HCEC 1CT (cell line): Measurements from ENCODE around the gene SEPHS2.
"Not testable (repeated sequence)": the region's sequence is repeated elsewhere in the genome, so short reads cannot be mapped to it uniquely, and the experiment has no call there.

Experiments used
- DNase-seq: peaks from one replicate; pipeline ENCODE4 v3.0.0-alpha.2; 2017

Gene SEPHS2, protein sequence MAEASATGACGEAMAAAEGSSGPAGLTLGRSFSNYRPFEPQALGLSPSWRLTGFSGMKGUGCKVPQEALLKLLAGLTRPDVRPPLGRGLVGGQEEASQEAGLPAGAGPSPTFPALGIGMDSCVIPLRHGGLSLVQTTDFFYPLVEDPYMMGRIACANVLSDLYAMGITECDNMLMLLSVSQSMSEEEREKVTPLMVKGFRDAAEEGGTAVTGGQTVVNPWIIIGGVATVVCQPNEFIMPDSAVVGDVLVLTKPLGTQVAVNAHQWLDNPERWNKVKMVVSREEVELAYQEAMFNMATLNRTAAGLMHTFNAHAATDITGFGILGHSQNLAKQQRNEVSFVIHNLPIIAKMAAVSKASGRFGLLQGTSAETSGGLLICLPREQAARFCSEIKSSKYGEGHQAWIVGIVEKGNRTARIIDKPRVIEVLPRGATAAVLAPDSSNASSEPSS

DNA sequence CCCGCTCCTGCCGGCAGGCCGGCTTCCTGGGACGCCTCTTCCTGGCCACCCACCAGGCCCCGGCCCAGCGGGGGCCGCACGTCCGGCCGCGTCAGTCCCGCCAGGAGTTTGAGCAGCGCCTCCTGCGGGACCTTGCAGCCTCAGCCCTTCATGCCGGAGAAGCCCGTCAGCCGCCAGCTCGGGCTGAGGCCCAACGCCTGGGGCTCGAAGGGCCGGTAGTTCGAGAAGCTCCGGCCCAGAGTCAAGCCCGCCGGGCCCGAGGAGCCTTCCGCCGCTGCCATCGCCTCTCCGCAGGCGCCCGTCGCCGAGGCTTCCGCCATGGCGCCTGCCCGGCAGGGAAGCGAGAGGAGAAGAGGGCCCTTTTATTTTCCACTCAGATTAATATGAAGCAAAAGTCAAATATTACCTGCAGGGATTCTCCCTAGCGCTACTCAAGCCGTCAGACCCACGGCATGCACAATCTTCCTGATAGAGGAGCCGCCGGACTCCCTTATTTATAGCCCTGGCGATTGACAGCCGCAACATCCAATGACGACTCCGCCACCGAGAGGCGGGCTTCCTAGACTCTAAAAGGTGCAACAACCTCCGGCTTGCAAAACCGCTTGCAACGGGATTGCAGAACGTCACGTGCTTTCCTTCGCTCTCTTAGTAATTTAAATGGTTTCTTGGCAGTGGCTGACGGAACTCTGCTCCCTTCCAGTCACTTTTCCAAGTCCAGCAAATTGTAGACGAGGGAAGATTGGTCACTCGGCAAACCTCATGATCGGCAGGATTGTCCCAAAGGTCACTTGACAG, at the start of gene SEPHS2:
Gene SEPHS2 (minus strand): TSS at position 467 of the 795 bp plus-strand sequence. CDS start 147 bp downstream, at position 320.
- DNase-seq: peak; percentile 91

DNA sequence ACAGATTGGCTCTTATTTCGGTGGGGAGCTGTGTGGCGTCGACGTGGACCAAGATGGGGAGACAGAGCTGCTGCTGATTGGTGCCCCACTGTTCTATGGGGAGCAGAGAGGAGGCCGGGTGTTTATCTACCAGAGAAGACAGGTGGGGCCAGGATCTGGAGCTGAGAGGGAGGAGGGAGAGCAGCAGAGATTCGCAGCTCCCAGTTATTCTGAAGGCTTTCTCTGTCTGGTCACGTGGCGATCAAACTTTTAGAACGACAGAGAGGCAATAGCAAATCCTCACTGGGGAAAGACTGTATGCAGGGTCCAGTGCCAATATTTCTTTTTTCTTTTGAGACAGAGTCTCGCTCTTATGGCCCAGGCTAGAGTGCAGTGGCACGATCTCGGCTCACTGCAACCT, 49.0 kb upstream of the SEPHS2 start:
- DNase-seq: no peak

DNA sequence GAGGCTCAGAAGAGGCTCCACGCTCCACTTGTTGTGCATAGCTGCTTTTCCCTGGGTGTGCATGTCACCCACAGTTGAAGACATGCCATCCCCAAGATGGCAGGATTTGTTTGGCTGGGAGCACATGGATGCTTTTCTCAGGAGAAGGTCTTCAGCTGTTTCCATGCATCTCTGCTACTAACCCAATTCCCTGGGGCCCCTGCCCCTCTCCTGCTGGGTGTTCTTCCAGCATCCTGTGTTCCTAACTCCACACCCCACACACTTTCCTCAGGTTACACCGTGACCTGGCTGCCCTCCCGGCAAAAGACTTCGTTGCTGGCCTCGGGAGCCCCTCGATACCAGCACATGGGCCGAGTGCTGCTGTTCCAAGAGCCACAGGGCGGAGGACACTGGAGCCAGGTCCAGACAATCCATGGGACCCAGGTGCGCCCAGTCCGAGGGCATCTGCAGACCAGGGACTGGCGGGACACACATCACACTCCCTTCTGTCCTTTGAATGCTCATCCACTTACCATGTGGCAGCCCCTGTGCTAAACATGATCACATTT, 48.3 kb upstream of the SEPHS2 start:
- DNase-seq: no peak

DNA sequence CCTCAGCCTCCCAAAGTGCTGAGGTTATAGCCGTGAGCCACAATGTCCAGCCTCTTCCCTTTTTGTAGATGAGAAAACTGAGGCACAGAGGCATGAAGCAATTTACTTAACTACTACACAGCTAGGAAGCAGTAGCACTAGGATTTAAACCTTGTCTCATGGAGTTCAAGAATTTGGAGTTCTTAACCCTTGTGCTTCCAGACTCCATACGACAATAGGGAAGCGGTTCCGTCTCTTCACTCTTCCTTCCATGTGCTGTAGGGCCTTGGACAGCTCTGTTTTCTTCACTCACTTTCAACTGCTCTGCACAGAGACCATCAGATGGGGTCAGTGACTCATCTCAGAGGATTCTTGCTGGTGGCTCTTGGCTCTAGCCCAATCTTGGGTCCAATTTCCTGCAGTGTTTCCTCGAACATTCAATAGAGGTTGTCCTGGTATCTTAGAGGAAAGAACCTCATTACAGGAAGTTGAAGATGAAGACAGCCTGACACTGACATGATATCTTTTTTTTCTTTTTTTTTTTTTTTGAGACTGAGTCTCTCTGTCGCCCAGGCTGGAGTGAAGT, 46.2 kb upstream of the SEPHS2 start:
- peak; percentile 67 for DNase-seq

DNA sequence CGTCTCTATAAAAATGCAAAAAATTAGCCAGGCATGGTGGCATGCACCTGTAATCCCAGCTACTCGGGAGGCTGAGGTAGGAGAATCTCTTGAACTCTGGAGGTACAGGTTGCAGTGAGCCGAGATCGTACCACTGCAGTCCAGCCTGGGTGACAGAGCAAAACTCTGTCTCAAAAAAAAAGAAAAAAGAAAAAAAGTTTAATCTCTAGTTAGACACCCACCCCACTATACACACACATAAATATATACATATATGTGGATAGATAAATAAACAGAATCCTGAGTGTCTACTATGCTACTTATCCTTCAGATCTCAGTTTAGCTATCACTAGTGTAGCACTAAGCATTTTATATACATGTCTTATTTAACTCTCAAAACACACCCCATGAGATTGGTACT, 45.6 kb upstream of the SEPHS2 start:
- DNase-seq: no peak

DNA sequence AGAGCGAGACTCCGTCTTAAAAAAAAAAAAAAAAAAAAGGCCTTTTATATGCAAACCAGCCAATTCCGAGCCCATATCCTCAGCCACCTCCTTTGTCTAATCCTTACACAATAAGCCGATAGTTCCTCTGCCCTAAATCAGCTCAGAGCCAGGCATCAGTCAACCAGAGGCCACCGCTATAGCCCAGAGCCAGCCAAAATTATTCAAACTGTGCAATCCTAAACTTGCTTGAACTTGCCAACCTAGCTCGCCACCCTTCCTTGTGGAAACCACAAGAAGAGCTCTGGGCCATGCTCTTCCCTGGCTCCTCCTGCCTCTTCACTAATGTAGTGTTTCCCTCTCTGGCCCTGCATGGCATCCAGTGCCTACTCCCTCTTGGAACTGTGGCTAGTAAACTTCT, 44.5 kb upstream of the SEPHS2 start:
- DNase-seq: no peak

DNA sequence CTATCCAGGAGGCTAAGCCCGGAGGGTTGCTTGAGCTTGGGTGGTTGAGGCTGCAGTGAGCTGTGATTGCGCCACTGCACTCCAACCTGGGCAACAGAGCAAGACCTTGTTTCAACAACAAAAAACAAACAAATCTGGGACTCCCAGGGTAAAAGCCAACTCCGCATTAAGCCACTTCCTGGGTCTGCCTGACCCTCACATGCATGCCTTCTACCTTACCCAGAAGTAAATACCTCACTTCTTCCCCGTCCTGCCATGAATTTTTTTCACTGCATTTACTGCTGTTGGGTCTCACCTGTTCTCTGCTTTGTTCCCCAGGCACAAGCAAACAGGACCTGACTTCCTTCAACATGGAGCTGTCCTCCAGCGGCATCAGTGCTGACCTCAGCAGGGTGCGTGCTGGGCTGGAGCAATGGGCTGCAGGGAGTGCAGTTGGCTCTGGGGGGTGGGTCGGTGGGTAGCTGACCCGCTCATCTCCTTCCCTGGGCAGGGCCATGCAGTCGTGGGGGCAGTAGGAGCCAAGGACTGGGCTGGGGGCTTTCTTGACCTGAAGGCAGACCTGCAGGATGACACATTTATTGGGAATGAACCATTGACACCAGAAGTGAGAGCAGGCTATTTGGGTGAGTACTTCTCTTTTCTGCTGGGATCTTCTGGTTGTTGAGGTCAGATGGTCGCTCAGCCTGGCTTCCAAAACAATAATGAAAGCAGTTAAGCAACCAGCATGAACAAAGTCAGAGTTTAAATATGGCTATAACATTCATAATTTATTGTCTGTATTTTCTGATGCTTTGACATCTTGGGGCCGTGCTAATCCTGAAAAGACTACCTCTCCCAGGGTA, 43.3 kb upstream of the SEPHS2 start:
- peak; percentile 14 for DNase-seq

DNA sequence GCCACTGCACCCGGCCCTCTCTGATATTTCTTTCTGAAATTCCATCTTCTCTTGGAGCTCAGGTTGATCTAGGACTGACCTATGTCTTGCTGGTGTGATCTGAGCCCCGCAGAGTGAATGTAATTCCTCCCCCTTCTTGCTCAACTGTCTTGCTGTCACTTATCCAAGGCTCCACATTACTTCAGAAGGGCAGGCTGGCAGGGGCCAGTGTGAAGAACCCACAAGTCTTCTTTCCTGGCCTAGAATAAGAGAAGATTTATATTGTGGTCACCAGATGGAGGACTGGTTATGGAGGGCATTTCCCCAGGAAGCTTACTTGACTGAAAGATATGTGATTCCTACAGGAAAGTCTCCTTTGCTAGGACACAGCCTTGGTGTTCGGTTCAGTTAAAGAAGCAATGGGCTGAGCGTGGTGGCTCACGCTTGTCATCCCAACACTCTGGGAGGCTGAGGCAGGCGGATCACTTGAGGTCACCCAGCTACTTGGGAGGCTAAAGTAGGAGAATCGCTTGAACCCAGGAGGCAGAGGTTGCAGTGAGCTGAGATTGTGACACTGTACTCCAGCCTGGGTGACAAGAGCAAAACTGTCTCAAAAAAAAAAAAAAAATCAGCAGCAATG, 40.3 kb upstream of the SEPHS2 start:
- DNase-seq: peak; percentile 9

DNA sequence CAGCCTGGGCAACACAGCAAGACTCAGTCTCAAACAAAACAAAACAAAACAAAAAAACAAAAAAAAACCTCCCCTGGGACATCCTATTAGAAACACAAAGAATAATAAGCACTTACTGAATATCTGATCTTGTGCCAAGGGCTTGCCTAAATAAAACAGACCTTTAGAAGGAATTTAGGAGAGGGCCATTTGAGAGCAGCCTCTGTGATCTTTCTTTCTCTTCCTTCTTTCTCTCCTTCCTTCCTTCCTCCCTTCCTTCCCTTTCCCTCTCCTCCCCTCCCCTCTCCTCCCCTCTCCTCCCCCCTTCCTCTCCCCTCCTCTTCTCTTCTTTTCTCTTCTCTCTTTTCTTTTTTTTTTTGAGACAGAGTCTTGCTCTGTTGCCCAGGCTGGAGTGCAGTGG, 39.2 kb upstream of the SEPHS2 start:
- no peak for DNase-seq

DNA sequence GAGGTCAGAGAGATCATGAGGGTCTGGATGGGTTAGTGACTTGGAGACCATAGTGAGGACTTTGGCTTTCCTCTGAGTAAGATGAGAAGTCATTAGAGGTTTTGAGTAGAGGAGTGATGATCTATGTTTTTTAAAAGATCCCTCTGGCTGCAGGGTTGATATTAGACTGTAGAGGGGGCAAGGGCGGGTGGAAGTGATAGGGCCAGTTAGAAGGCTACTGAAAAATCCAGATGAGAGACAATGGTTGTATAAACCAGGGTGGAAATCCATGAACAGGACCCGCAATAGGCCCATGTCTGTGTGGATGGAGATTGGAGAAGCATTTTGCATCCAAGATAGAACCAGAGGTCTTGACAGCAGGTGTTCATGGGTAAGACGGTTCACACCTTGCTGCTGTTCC, 36.7 kb upstream of the SEPHS2 start:
- DNase-seq: no peak

DNA sequence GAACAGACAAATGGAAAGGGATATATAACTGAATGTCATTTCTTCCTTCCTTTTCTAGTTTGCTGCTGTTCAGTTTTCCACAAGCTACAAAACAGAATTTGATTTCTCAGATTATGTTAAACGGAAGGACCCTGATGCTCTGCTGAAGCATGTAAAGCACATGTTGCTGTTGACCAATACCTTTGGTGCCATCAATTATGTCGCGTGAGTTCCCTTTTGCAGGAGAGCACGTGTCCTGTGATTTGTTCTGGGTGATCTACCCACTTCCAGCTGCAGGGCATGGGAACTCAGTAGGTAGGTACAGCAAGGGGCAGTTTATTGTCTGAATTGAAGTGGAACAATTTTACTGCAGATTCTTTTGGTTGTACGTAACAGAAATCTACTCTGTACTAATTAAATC, 35.7 kb upstream of the SEPHS2 start:
- no peak for DNase-seq

DNA sequence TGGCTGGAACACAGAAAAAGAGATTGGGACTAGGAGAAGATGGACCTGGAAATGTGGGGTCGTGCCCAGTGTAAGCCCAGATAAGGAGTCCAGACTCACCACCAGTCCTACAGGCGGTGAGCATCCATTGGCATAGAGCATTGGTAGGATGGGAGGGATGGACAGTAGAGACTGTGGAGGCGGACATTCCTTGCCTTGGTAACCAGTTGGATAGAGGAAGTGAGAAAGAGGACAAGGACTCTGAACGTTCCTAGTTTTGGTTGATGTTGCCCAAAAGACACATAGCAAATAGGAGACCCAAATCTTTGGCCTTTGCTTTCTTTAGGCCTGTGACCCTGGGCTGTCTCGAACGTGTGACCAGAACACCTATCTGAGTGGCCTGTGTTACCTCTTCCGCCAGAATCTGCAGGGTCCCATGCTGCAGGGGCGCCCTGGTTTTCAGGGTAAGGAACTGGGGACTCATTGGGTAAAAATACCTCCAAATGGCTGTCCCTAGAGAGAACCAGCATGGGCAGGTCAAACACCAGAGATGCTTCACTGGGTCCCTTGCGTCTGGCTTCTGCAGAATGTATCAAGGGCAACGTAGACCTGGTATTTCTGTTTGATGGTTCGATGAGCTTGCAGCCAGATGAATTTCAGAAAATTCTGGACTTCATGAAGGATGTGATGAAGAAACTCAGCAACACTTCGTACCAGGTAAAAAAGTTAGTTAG, 33.2 kb upstream of the SEPHS2 start:
- no peak for DNase-seq

DNA sequence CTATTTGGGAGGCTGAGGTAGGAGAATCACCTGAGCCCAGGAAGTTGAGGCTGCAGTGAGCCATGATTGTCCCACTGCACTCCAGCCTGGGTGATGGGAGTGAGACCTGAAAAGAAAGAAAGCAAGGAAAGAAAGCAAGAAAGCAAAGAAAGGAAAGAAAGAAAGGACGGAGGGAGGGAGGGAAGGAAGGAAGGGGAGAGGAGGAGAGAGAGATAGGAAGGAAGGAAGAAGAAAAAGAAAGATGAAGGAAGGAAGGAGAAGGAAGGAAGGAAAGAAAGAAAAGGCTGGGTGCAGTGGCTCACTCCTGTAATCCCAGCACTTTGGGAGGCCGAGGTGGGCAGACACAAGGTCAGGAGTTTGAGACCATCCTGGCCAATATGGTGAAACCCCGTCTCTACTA, 32.1 kb upstream of the SEPHS2 start:
- DNase-seq: not testable (repeated sequence)

DNA sequence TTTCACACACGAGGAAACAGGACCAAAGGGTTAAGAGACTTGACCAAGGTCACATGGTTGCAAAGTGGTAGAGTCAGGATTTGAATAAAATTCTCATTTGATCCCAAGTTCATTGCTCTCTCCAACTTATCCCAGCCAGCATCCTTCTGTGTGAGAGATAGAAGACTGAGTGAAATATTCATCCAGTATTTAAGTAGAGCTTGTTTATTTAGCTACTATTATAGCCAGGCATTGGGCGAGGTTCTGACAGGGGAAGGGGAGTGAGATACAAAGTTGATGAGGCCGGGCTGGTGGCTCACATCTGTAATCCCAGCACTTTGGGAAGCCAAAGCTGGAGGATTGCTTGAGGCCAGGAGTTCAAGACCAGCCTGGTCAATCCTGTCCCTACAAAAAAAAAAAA, 31.3 kb upstream of the SEPHS2 start:
- DNase-seq: no peak

DNA sequence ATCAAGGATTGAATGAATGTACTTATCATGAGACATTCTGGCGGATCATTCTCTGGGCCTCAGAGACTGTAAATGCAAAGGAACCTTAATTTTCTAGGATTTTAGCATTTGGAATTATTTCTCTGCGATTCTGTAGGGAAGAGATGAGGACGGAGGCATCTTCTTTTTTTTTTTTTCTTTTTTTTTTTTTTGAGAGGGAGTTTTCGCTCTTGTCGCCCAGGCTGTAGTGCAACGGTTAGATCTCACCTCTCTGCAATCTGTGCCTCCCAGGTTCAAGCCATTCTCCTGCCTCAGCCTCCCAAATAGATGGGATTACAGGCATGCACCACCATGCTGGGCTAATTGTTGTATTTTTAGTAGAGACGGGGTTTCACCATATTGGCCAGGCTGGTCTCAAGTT, 29.0 kb upstream of the SEPHS2 start:
- DNase-seq: no peak

DNA sequence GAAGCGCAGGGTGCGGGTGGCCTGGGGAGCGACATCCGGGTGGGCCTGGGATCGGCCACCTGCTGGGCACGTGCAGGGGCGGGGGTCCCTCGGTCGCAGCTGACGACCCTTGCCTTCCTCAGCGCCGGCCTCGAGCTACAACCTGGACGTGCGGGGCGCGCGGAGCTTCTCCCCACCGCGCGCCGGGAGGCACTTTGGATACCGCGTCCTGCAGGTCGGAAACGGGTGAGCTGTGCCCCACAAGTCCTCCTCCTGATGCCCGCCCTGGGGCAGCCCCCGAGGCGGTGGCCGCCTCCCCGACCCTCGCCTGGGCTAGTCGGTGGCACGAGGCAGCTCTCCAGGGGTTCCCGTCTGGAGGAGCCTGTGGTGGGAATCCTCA, 28.4 kb upstream of the SEPHS2 start:
- DNase-seq: no peak

DNA sequence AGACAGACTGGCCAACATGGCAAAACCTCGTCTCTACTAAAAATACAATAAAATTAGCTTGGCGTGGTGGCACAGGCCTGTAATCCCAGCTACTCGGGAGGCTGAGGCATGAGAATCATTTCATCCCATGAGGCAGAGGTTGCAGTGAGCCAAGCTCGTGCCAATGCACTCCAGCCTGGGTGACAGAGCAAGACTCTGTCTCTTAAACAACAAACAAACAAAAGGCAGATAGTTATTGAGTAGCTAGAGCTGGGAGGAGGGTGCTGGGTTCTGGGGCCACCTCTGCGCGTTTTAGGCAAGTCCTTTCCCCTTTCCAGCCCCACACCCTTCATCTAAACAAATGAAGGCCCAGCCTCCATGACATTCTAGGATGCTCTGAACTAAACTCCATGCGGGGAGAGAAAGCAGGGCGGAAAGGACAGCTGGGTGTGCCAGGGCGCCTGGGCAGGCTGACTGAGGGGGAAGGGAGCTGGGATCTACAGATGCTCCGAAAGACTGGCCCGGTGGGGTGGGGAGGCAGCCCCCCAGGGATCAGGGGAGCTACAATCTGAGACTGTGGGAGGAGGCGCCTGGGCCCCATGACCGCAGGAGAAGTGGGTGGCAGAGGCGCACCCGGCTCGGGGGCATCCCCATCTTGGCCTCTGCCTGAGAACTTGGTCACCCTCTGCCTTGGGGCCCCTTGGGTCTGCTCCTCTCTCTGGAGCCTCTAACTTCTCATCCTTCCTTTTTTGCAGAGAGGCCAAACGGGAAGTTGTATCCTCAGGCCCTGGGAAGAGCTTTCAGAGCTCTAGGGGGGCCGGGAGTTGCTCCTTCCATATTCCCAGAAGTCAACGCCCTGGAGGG, 27.8 kb upstream of the SEPHS2 start:
- no peak for DNase-seq

DNA sequence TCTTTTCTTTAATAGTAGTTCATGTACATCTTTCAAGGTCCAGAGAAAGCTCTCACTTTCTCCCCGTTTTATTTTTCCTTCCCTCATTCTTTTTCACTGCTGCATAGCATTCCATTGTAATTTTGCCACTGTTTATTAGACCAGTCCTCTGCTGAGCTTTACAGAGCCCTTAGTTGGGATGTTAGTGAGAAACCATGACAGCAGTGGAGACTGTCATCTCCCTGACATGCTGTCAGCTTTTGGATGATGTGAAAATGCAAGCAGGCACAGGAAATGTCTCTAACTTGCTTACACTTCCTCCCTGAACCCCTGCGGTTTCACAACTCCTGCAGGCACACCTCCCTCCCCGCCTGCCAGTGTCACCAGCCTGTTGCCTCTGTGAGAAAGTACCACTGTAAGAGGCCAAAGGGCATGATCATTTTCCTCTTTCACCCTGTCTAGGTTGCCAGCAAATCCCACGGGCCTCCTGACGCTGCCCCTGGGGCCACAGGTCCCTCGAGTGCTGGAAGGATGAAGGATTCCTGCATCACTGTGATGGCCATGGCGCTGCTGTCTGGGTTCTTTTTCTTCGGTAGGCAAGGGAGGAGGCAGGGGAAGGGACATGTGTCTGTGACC, 26.8 kb upstream of the SEPHS2 start, which contains the start of gene ITGAL:
Gene ITGAL (plus strand): TSS at position 415 of the 615 bp plus-strand sequence. CDS start 96 bp downstream, at position 511.
- DNase-seq: no peak

DNA sequence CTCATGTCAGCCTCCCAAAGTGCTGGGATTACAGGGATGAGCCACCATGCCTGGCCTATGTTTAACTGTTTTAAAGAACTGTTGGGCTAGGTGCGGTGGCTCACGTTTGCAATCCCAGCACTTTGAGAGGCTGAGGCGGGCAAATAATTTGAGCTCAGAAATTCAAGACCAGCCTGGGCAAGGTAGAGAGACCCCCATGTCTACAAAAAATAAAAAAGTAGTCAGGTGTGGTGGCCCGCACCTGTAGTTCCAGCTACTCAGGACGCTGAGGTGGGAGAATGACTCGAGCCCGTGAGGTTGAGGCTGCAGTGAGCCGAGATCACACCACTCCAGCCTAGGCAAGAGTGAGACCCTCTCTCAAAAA, 24.9 kb upstream of the SEPHS2 start:
- DNase-seq: no peak

DNA sequence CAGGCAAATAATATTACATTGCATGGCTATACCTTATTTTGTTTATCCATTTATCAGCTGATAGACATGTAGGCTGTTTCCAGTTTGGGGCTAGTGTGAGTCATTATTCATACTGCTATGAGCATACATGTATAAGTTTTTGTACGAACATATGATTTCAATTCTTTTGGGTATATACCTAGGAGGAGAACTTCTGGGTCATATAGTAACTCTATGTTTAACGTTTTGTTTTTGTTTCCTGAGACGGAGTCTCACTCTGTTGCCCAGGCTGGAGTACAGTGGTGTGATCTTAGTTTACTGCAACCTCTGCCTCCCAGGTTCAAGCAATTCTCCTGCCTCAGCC, 24.5 kb upstream of the SEPHS2 start:
- DNase-seq: no peak
